Astrocyte (in vitro differentiated cells and primary cell): ENCODE data around the gene ATP2B3. TPM values are rescaled to one million over a fixed set of nuclear protein-coding genes. Genes with fewer than 3 reads are reported as not detected.

ENCODE experiments used
- DNase-seq: peaks from one replicate; pipeline ENCODE4 v3.0.0-alpha.2; 2010; ENCODE audit warnings: low read depth
- FAIRE-seq: peaks from 2 replicates; lab custom pipeline; 2011; peaks lifted over from hg19 to GRCh38; lab: Jason Lieb, UNC
- H2AFZ ChIP-seq: 2 replicates; pipeline ENCODE4 v1.6.0; 2012; ENCODE audit warnings: low read depth, low read length, inconsistent platforms
- H3K27ac ChIP-seq: 2 replicates; pipeline ENCODE4 v1.5.1; 2011; ENCODE audit warnings: low read depth, low read length, inconsistent platforms
- H3K27me3 ChIP-seq: 2 replicates; pipeline ENCODE4 v1.6.0; 2011; ENCODE audit warnings: low read length, inconsistent platforms; ENCODE audit not compliant: insufficient read depth
- H3K36me3 ChIP-seq: 2 replicates; pipeline ENCODE4 v1.5.1; 2011; ENCODE audit warnings: low read length, inconsistent platforms; ENCODE audit not compliant: insufficient read depth
- H3K4me1 ChIP-seq: 2 replicates; pipeline ENCODE4 v1.5.1; 2011; ENCODE audit warnings: low read length, inconsistent platforms; ENCODE audit not compliant: insufficient read depth
- H3K4me2 ChIP-seq: 2 replicates; pipeline ENCODE4 v1.6.0; 2012; ENCODE audit warnings: low read length, inconsistent platforms
- H3K4me3 ChIP-seq: 2 replicates; pipeline ENCODE4 v1.5.1; 2011; ENCODE audit warnings: low read depth, mild to moderate bottlenecking, low read length, inconsistent platforms; ENCODE audit not compliant: insufficient read depth
- H3K79me2 ChIP-seq: 2 replicates; pipeline ENCODE4 v1.6.0; 2012; ENCODE audit warnings: mild to moderate bottlenecking, low read length, inconsistent platforms; ENCODE audit not compliant: insufficient read depth
- H3K9ac ChIP-seq: 2 replicates; pipeline ENCODE4 v1.6.0; 2012; ENCODE audit warnings: mild to moderate bottlenecking, low read length, inconsistent platforms
- H3K9me3 ChIP-seq: 2 replicates; pipeline ENCODE4 v1.5.1; 2012; ENCODE audit warnings: low read depth, mild to moderate bottlenecking, low read length, inconsistent platforms; ENCODE audit not compliant: insufficient read depth
- H4K20me1 ChIP-seq: 2 replicates; pipeline ENCODE4 v1.6.0; 2012; ENCODE audit warnings: low read length, inconsistent platforms; ENCODE audit not compliant: insufficient read depth
- H3K27ac Mint-ChIP-seq: one replicate; pipeline ENCODE4 v1.8.0; 2021; ENCODE audit warnings: mild to moderate bottlenecking, mixed read lengths; ENCODE audit not compliant: unreplicated experiment
- H3K27me3 Mint-ChIP-seq: one replicate; pipeline ENCODE4 v1.8.0; 2021; ENCODE audit warnings: low read depth, mixed read lengths; ENCODE audit not compliant: unreplicated experiment
- H3K36me3 Mint-ChIP-seq: one replicate; pipeline ENCODE4 v1.8.0; 2021; ENCODE audit warnings: low read depth, mixed read lengths; ENCODE audit not compliant: unreplicated experiment
- H3K4me1 Mint-ChIP-seq: one replicate; pipeline ENCODE4 v1.8.0; 2021; ENCODE audit warnings: low read depth, mixed read lengths; ENCODE audit not compliant: unreplicated experiment
- H3K4me3 Mint-ChIP-seq: one replicate; pipeline ENCODE4 v1.8.0; 2021; ENCODE audit warnings: mild to moderate bottlenecking, moderate library complexity, mixed read lengths; ENCODE audit not compliant: unreplicated experiment
- H3K9me3 Mint-ChIP-seq: one replicate; pipeline ENCODE4 v1.8.0; 2021; ENCODE audit warnings: mild to moderate bottlenecking, mixed read lengths; ENCODE audit not compliant: unreplicated experiment
- CTCF ChIP-seq: IDR thresholded peaks from 2 replicates; pipeline ENCODE4 v1.5.1; 2011; ENCODE audit warnings: low read depth, mild to moderate bottlenecking, inconsistent platforms, low read length, moderate library complexity; ENCODE audit not compliant: insufficient read depth
- EZH2 ChIP-seq: IDR thresholded peaks from 2 replicates; pipeline ENCODE4 v1.6.1; 2012; ENCODE audit warnings: mild to moderate bottlenecking, low read length, inconsistent platforms; ENCODE audit not compliant: insufficient read depth
- total RNA-seq: library from RNA; stranded (reverse); gene quantifications from 2 replicates; pipeline ENCODE4 v1.2.1, GENCODE V29; 2021

ATP2B3 gene
- total RNA-seq, 1 donor from 2014 or later = 0.52 TPM

GRCh38 chrX:153539171-153539978 lies 21.9 kb downstream of the ATP2B3 start:
- Histone ChIP-seq H2AFZ (no peak overlapping the region), H3K27ac (no peak overlapping the region), H3K9me3 (no peaks in the 10 kb centered on the region), H4K20me1 (no peaks in the 10 kb centered on the region), H3K79me2 (no peaks in the 10 kb centered on the region), H3K36me3 (no peaks in the 10 kb centered on the region), H3K9ac (no peak overlapping the region), H3K4me3 (no peak overlapping the region), H3K27me3 (no peaks in the 10 kb centered on the region), H3K4me1 (no peaks in the 10 kb centered on the region), H3K4me2 (no peak overlapping the region)
- Mint-ChIP-seq H3K9me3 (no peaks in the 10 kb centered on the region), H3K4me1 (no peaks in the 10 kb centered on the region), H3K27ac (no peak overlapping the region), H3K4me3 (no peak overlapping the region), H3K27me3 (peaks cover 8% of the 10 kb centered on the region), H3K36me3 (no peaks in the 10 kb centered on the region)
- DNase-seq = no peak
- FAIRE-seq = peak; percentile 98
- TF ChIP-seq CTCF (peak; percentile 47), EZH2 (no peak)

GRCh38 chrX:153539979-153540358 lies 22.5 kb downstream of the ATP2B3 start:
- Mint-ChIP-seq H3K4me1 (no peaks in the 10 kb centered on the region), H3K4me3 (no peak overlapping the region), H3K27me3 (peaks cover 8% of the 10 kb centered on the region), H3K27ac (no peak overlapping the region), H3K9me3 (no peaks in the 10 kb centered on the region), H3K36me3 (no peaks in the 10 kb centered on the region)
- Histone ChIP-seq H3K79me2 (no peaks in the 10 kb centered on the region), H3K36me3 (no peaks in the 10 kb centered on the region), H3K27me3 (no peaks in the 10 kb centered on the region), H3K4me2 (no peak overlapping the region), H3K4me3 (no peak overlapping the region), H3K27ac (no peak overlapping the region), H3K9me3 (no peaks in the 10 kb centered on the region), H2AFZ (no peak overlapping the region), H4K20me1 (no peaks in the 10 kb centered on the region), H3K9ac (no peak overlapping the region), H3K4me1 (no peaks in the 10 kb centered on the region)
- TF ChIP-seq EZH2 (no peak), CTCF (no peak)
- no peak for DNase-seq
- no peak for FAIRE-seq

DNA sequence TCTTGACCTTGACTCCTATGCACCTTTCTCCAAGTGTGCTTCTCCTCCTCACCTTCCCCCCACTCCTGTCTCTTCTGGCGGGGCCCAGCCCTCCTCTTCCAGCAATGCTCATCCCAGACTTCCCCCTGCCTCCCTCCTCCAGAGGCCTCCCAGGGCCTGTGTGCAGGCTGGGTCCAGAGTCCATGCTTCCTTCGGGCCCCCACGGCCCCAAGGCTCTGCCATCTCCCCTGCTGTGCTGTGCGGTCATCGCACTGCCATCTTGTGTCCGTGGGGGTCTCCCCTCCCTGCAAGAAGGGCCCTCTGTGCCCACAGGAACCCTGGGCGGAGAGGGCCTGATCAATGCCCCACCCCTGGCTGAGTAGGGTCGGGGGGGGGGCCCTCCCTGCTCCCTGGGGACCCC lies 27.3 kb downstream of the ATP2B3 start:
- H3K4me1 ChIP-seq = no peaks in the 10 kb centered on the region
- H2AFZ ChIP-seq = no peak overlapping the region
- H3K9me3 ChIP-seq = no peaks in the 10 kb centered on the region
- no peak overlapping the region for H3K4me2 ChIP-seq
- Mint-ChIP-seq H3K4me3 (no peak overlapping the region), H3K27ac (no peak overlapping the region), H3K36me3 (no peaks in the 10 kb centered on the region), H3K4me1 (no peaks in the 10 kb centered on the region), H3K27me3 (peaks cover 5% of the 10 kb centered on the region), H3K9me3 (no peaks in the 10 kb centered on the region)
- no peak overlapping the region for H3K4me3 ChIP-seq
- TF ChIP-seq EZH2 = no peak
- no peak for TF ChIP-seq CTCF
- no peak overlapping the region for H3K27ac ChIP-seq
- H4K20me1 ChIP-seq = no peaks in the 10 kb centered on the region
- no peaks in the 10 kb centered on the region for H3K27me3 ChIP-seq
- H3K79me2 ChIP-seq = no peaks in the 10 kb centered on the region
- DNase-seq (no peak), FAIRE-seq (no peak)
- no peak overlapping the region for H3K9ac ChIP-seq
- H3K36me3 ChIP-seq = no peaks in the 10 kb centered on the region
